ENCODE measurements around the gene SLC39A11. TPM values are rescaled to one million over a fixed set of nuclear protein-coding genes. Genes with fewer than 3 reads are reported as not detected.

SLC39A11 gene
- polyA plus RNA-seq, 1 donor from 2014 or later = 8.0 TPM

DNA sequence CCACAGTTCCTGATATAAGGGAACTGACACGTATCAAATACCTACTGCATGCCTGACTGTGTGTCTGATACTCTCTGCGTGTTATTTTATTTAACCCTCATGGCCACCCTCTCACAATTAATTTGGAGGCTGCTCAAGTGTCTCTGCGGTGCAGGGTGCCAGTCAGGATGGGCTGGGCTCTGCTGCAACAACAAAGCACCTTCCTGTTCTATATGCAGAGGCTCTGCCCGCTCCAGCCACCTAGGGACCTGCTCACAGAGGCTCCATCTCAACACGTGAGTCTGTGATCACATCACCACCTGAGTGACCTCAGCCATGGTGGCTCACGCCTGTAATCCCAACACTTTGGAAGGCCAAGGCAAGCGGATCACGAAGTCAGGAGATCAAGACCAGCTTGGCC lies 87.1 kb downstream of the SLC39A11 start:
- H3K9ac ChIP-seq (ENCODE audit: low read length) = no peak overlapping the region
- no peak overlapping the region for H2AFZ ChIP-seq (ENCODE audit: low read depth, low read length)
- H3K36me3 ChIP-seq (ENCODE audit: insufficient read depth, low read length) = no peaks in the 10 kb centered on the region
- H3K4me2 ChIP-seq (ENCODE audit: low read length) = no peak overlapping the region
- H3K27ac ChIP-seq (ENCODE audit: low read length) = no peak overlapping the region
- no peaks in the 10 kb centered on the region for H3K27me3 ChIP-seq (ENCODE audit: insufficient read depth, low read depth, low read length)
- H3K9me2 ChIP-seq (ENCODE audit: insufficient read depth, low read length) = no peaks in the 10 kb centered on the region
- H3K9me3 ChIP-seq (ENCODE audit: low read length) = no peaks in the 10 kb centered on the region
- H3K4me3 ChIP-seq (ENCODE audit: low read length) = no peak overlapping the region
- no peaks in the 10 kb centered on the region for H4K20me1 ChIP-seq (ENCODE audit: insufficient read depth)
- no peaks in the 10 kb centered on the region for H3F3A ChIP-seq (ENCODE audit: insufficient read depth, low read length, poor library complexity, severe bottlenecking)
- TF ChIP-seq POLR2AphosphoS5 (IDR thresholded peaks at IDR 0.05) (no peak), SMC3 (conservative IDR thresholded peaks at IDR 0.05; ENCODE audit: poor library complexity) (no peak), EP300 (conservative IDR thresholded peaks at IDR 0.05; ENCODE audit: poor library complexity, severe bottlenecking) (no peak), TAF1 (IDR thresholded peaks at IDR 0.05; ENCODE audit: low read depth) (no peak), MXI1 (conservative IDR thresholded peaks at IDR 0.05; ENCODE audit: poor library complexity, severe bottlenecking) (no peak), EZH2 (IDR thresholded peaks at IDR 0.05; ENCODE audit: borderline replicate concordance, insufficient read depth, low read length, poor library complexity, severe bottlenecking) (no peak), RAD21 (conservative IDR thresholded peaks at IDR 0.05) (no peak)
- TF ChIP-seq, protein P1, sequence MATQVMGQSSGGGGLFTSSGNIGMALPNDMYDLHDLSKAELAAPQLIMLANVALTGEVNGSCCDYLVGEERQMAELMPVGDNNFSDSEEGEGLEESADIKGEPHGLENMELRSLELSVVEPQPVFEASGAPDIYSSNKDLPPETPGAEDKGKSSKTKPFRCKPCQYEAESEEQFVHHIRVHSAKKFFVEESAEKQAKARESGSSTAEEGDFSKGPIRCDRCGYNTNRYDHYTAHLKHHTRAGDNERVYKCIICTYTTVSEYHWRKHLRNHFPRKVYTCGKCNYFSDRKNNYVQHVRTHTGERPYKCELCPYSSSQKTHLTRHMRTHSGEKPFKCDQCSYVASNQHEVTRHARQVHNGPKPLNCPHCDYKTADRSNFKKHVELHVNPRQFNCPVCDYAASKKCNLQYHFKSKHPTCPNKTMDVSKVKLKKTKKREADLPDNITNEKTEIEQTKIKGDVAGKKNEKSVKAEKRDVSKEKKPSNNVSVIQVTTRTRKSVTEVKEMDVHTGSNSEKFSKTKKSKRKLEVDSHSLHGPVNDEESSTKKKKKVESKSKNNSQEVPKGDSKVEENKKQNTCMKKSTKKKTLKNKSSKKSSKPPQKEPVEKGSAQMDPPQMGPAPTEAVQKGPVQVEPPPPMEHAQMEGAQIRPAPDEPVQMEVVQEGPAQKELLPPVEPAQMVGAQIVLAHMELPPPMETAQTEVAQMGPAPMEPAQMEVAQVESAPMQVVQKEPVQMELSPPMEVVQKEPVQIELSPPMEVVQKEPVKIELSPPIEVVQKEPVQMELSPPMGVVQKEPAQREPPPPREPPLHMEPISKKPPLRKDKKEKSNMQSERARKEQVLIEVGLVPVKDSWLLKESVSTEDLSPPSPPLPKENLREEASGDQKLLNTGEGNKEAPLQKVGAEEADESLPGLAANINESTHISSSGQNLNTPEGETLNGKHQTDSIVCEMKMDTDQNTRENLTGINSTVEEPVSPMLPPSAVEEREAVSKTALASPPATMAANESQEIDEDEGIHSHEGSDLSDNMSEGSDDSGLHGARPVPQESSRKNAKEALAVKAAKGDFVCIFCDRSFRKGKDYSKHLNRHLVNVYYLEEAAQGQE (IDR thresholded peaks at IDR 0.05; ENCODE audit: borderline replicate concordance) = no peak
- TF ChIP-seq, protein P2, sequence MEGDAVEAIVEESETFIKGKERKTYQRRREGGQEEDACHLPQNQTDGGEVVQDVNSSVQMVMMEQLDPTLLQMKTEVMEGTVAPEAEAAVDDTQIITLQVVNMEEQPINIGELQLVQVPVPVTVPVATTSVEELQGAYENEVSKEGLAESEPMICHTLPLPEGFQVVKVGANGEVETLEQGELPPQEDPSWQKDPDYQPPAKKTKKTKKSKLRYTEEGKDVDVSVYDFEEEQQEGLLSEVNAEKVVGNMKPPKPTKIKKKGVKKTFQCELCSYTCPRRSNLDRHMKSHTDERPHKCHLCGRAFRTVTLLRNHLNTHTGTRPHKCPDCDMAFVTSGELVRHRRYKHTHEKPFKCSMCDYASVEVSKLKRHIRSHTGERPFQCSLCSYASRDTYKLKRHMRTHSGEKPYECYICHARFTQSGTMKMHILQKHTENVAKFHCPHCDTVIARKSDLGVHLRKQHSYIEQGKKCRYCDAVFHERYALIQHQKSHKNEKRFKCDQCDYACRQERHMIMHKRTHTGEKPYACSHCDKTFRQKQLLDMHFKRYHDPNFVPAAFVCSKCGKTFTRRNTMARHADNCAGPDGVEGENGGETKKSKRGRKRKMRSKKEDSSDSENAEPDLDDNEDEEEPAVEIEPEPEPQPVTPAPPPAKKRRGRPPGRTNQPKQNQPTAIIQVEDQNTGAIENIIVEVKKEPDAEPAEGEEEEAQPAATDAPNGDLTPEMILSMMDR (IDR thresholded peaks at IDR 0.05; ENCODE audit: poor library complexity, severe bottlenecking) = no peak
- H3K79me2 ChIP-seq (replicated peaks; ENCODE audit: insufficient read depth, low read length) = no peaks in the 10 kb centered on the region

DNA sequence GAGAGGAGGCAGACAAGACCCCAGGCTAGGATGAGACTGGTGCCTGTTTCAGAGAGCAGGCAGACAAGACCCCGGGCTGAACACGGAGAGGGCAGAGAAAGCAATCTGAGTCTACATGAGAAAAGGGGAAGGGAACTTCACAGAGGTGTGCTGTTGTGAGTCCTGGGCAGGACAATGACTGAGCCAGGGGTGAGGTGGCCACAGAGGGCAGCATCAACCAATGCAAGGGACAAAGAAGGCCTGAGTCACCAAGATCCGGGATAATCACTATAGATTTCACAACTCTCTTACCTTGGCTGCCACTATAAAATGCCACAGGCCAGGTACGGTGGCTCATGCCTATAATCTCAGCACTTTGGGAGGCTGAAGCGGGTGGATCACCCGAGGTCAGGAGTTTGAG lies 89.0 kb downstream of the SLC39A11 start:
- no peaks in the 10 kb centered on the region for H3K27me3 ChIP-seq (ENCODE audit: insufficient read depth, low read depth, low read length)
- no peaks in the 10 kb centered on the region for H3K9me3 ChIP-seq (ENCODE audit: low read length)
- H3F3A ChIP-seq (ENCODE audit: insufficient read depth, low read length, poor library complexity, severe bottlenecking) = no peaks in the 10 kb centered on the region
- no peaks in the 10 kb centered on the region for H4K20me1 ChIP-seq (ENCODE audit: insufficient read depth)
- H2AFZ ChIP-seq (ENCODE audit: low read depth, low read length) = no peak overlapping the region
- H3K9ac ChIP-seq (ENCODE audit: low read length) = no peak overlapping the region
- no peak overlapping the region for H3K27ac ChIP-seq (ENCODE audit: low read length)
- H3K79me2 ChIP-seq (replicated peaks; ENCODE audit: insufficient read depth, low read length) = no peaks in the 10 kb centered on the region
- TF ChIP-seq EP300 (conservative IDR thresholded peaks at IDR 0.05; ENCODE audit: poor library complexity, severe bottlenecking) (no peak), TAF1 (IDR thresholded peaks at IDR 0.05; ENCODE audit: low read depth) (no peak), EZH2 (IDR thresholded peaks at IDR 0.05; ENCODE audit: borderline replicate concordance, insufficient read depth, low read length, poor library complexity, severe bottlenecking) (no peak), POLR2AphosphoS5 (IDR thresholded peaks at IDR 0.05) (no peak), MXI1 (conservative IDR thresholded peaks at IDR 0.05; ENCODE audit: poor library complexity, severe bottlenecking) (no peak), RAD21 (conservative IDR thresholded peaks at IDR 0.05) (no peak), SMC3 (conservative IDR thresholded peaks at IDR 0.05; ENCODE audit: poor library complexity) (no peak)
- TF ChIP-seq, protein P1 (IDR thresholded peaks at IDR 0.05; ENCODE audit: borderline replicate concordance) = no peak
- TF ChIP-seq, protein P2 (IDR thresholded peaks at IDR 0.05; ENCODE audit: poor library complexity, severe bottlenecking) = no peak
- no peak overlapping the region for H3K4me2 ChIP-seq (ENCODE audit: low read length)
- H3K4me3 ChIP-seq (ENCODE audit: low read length) = no peak overlapping the region
- no peaks in the 10 kb centered on the region for H3K36me3 ChIP-seq (ENCODE audit: insufficient read depth, low read length)
- no peaks in the 10 kb centered on the region for H3K9me2 ChIP-seq (ENCODE audit: insufficient read depth, low read length)
